ENCODE measurements around the gene MEIOB. TPM values are rescaled to one million over a fixed set of nuclear protein-coding genes. Genes with fewer than 3 reads are reported as not detected.

MEIOB gene
- polyA plus RNA-seq, 1 of the 3 experiments (the other 2 are of a cell fraction), result not detected

DNA sequence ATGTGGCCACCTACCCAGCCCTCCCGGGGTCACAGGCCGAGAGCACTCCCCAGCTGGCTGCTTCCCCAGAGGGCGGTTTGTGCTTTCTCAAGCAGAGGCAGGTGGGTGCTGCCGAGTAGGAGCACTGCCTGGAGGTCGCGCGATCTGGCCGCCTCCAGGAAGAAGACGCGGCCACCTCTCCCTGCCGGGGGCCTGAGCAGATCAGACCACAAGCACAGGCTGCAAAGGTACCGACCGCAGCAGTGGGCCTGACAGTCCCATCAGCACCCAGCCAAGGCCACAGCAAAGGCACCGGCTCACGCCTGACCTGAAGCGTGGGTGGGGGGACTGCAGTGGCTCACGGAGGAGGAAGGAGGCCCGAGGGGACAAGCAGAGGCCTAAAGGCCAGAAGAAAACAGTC lies 63.3 kb downstream of the MEIOB start:
- H3K9me2 ChIP-seq, result no peaks in the 10 kb centered on the region
- no peak overlapping the region for H3K27ac ChIP-seq (ENCODE audit: low read depth in 2 of 2, low read length in 1 of 2)

More for the DNA sequence above, 63.3 kb downstream of the MEIOB start:
- WGBS (ENCODE audit: low lambda C conversion rate), result 90% methylated on average over 5 of the region's 18 CpGs
- no peak for DNase-seq
- TF ChIP-seq ZBTB33 (IDR thresholded peaks at IDR 0.05; ENCODE audit: borderline replicate concordance, low read depth), result no peak
- no peak for TF ChIP-seq SIN3A (IDR thresholded peaks at IDR 0.05; ENCODE audit: borderline replicate concordance, low read depth, low read length)
- no peak for TF ChIP-seq EZH2phosphoT487 (IDR thresholded peaks at IDR 0.05; ENCODE audit: borderline replicate concordance, low read depth)
- TF ChIP-seq CTCF (IDR thresholded peaks at IDR 0.05), result no peak
- no peak for TF ChIP-seq FOXJ3 (CRISPR knock-in tag; IDR thresholded peaks at IDR 0.05)
- TF ChIP-seq IRF3 (IDR thresholded peaks at IDR 0.05; ENCODE audit: low read depth, low read length), result no peak
- TF ChIP-seq MEF2A (IDR thresholded peaks at IDR 0.05; ENCODE audit: borderline replicate concordance, low read depth), result no peak
- TF ChIP-seq RFX5 (IDR thresholded peaks at IDR 0.05; ENCODE audit: low read length), result no peak
- no peak for TF ChIP-seq TCF12 (IDR thresholded peaks at IDR 0.05)
- TF ChIP-seq TAF1 (IDR thresholded peaks at IDR 0.05; ENCODE audit: borderline replicate concordance, low read depth, low read length), result no peak
- no peak for TF ChIP-seq FOXM1 (IDR thresholded peaks at IDR 0.05; ENCODE audit: low read depth)
- no peak for TF ChIP-seq RAD21 (IDR thresholded peaks at IDR 0.05; ENCODE audit: low read length)
- TF ChIP-seq TEAD4 (IDR thresholded peaks at IDR 0.05; ENCODE audit: borderline replicate concordance, insufficient read depth), result no peak
- TF ChIP-seq ELF1 (IDR thresholded peaks at IDR 0.05), result no peak
- TF ChIP-seq POLR2AphosphoS5 (IDR thresholded peaks at IDR 0.05; ENCODE audit: low read depth, low read length), result no peak
- no peak for TF ChIP-seq YY1 (IDR thresholded peaks at IDR 0.05; ENCODE audit: low read depth)
- no peak for TF ChIP-seq GATA2 (CRISPR knock-in tag; IDR thresholded peaks at IDR 0.05)
- ChIA-PET POLR2A (no interaction called here), CTCF (no interaction called here)
- Histone ChIP-seq H3F3A (replicated peaks; ENCODE audit: insufficient read depth) (peaks cover 4% of the 10 kb centered on the region), H4K20me1 (ENCODE audit: insufficient read depth) (no peaks in the 10 kb centered on the region), H3K79me2 (ENCODE audit: insufficient read depth) (peaks cover 4% of the 10 kb centered on the region; the same call in 1 of the 2 replicates), H3K9ac (no peak overlapping the region), H3K4me2 (no peak overlapping the region), H3K9me3 (no peaks in the 10 kb centered on the region), H3K4me1 (ENCODE audit: control insufficient read depth in 1 of 2, insufficient read depth in 2 of 2, low read depth in 1 of 2, low read length in 1 of 2) (no peaks in the 10 kb centered on the region), H3K36me3 (replicated peaks in 1 of 2; ENCODE audit: control insufficient read depth in 1 of 2, insufficient read depth in 2 of 2, low read length in 1 of 2) (peaks cover 9 to 10% of the 10 kb centered on the region in 2 experiments), H3K4me3 (ENCODE audit: low read depth in 2 of 2, low read length in 1 of 2) (no peak overlapping the region), H2AFZ (ENCODE audit: low read depth) (no peak overlapping the region), H3K27me3 (ENCODE audit: insufficient read depth) (no peaks in the 10 kb centered on the region)

Data from SK-N-SH (cell line).